GM12801 (cell line): Measurements from ENCODE around the gene INTS7.

Source experiments
- TF ChIP-seq, protein P1 (sequence below): IDR thresholded peaks from one replicate; pipeline ENCODE4 v1.5.1; 2011; ENCODE audit warnings: control low read depth; ENCODE audit not compliant: insufficient read length; ENCODE audit errors: extremely low read depth

Gene INTS7

DNA sequence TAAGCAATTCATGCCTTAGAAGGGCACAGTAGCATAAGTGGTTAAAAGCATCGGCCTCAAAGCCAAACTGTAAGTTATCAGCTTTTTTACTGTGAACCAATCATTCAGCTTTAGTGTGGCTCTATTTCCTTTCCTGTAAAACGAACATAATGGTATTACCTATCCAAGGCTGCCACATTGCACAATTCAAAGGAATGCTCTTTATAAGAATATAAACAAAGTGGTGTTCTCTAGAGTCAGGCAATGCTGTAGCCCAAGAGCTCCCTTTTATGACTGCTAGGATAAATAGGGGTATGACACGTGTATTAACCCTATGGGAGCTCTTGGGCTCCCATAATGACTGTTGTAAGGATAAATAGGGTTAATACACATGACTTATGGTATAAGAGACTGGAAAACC lies 25.4 kb downstream of the INTS7 start:
- TF ChIP-seq, protein P1, sequence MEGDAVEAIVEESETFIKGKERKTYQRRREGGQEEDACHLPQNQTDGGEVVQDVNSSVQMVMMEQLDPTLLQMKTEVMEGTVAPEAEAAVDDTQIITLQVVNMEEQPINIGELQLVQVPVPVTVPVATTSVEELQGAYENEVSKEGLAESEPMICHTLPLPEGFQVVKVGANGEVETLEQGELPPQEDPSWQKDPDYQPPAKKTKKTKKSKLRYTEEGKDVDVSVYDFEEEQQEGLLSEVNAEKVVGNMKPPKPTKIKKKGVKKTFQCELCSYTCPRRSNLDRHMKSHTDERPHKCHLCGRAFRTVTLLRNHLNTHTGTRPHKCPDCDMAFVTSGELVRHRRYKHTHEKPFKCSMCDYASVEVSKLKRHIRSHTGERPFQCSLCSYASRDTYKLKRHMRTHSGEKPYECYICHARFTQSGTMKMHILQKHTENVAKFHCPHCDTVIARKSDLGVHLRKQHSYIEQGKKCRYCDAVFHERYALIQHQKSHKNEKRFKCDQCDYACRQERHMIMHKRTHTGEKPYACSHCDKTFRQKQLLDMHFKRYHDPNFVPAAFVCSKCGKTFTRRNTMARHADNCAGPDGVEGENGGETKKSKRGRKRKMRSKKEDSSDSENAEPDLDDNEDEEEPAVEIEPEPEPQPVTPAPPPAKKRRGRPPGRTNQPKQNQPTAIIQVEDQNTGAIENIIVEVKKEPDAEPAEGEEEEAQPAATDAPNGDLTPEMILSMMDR, result no peak

DNA sequence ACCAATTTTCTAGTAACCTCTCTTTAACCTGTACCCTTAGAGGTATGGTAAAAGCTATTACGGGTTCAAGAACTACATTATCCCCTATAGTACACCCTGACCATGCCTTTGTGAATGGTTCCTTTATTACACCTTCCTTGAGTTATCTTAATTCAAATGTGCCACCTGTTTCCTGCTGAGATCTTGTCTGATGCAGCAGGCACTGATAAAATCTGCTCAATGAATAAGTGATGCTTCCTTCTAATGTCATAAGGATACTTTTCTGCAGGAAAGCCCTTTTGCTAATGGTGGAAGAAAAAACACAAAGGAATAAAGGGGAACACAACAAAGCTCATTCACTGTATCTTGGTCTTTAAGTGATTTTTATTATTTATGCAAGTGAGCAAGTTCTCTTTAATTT lies 25.8 kb downstream of the INTS7 start:
- TF ChIP-seq, protein P1, result no peak

DNA sequence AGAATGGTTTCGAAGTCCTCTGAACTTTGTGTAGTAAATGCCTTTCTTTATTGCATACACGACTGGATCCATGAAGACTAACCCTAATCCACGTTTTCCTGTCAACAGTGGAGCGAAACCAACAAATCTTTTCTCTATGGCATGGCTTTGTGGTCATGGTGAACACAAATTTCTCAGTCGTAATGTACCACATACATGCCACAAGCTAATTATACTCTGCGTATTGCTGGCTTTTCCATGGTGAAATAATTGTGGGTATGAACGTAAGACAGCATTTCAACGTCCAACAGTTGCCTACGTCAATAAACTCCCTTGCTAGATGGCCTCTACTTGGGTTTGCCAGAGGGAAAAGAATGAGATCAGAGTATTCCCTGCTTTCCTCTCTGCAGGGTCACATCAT lies 27.5 kb downstream of the INTS7 start:
- TF ChIP-seq, protein P1, result no peak

DNA sequence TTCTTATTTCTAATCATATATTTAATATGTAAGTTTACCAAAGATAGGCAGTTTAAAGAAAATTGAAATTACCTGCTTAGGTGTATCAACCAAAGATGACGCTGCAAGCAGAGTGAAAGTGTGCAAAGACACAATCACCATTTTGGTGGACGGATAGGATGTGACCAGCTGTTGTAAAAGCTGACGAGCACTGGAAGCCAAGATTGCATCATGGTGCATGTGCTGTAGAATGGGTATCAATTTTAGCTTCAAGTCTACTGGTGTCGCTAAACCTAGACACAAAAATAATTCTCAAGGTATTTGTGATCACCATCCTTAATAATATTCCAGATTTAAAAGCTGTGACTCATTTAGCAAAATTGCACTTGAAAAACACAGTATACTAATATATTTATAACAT lies 28.2 kb downstream of the INTS7 start:
- TF ChIP-seq, protein P1, result no peak

DNA sequence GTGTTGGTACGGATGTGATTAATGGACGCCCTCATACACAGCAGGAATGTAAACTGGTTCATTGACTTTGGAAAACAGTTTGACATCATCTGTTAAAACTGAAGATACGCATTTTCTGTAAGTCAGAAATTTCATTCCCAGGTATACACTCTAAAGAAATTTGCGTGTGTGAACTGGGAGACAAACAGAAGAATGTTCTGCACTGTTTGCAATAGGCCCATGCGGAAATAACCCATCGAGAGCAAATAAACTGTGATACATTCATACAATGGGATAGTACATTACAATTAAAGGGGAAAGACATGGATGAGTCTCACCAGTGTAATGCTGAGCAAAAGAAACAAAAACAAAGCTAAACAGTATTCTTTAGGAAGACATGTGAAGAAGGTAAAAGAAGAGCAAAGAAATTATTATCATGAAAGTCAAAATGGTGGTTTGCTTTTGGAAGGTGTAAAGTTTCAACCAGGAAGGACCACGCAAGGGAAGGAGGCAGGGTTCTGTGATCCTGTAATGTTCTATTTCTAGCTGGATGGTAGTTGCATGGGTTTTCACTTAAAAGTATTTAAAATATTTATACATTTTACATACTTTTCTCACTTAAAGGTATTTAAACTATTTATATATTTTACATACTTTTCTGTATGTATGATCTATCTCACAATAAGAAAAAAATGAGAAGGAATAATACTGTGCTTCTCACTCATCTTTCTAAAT lies 30.3 kb downstream of the INTS7 start:
- TF ChIP-seq, protein P1, result no peak

DNA sequence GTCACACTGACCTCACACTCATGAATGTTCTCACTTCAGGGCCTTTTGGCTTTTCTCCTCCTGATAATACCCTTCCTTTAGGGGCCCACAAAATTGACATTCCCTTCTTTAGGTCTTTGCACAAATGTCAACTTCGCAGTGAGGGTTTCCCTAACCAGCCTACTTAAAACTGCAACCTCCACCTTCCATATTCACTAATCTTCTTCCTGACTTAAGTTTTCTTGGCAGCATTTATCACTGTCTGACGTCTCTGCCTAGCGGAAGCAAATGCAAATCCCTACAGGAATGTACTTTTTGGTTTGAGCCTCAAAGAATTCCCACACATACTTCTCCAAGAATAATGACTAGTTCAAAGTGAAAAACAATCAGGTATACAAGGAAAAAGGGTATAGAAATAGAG lies 32.8 kb downstream of the INTS7 start:
- TF ChIP-seq, protein P1, result no peak

DNA sequence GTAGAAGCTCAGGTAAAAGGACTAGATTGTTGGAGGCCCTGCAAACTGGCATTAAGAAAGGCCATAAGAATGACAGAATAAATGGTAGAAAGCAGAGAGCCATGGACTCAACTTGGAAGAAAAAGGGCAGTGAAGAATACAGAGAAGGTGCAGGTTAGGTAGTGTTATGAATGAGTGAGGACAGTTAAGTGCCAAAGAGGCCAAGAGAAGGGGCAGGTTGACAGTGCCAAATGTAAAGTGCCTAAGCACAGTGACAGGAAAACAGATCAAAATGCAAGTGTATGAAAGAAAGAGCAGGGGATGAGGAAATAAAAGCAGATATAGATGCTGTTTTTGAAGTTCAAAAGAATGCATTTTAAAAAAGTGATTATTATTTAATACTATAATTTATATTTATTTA lies 43.7 kb downstream of the INTS7 start:
- TF ChIP-seq, protein P1, result no peak
